HG03060 (cell line): ENCODE results near the gene PIGU.
"Not testable (repeated sequence)": the region's sequence is repeated elsewhere in the genome, so short reads cannot be mapped to it uniquely, and the experiment has no call there.

Experiments
- ATAC-seq: cut with Tn5 transposase; IDR thresholded peaks from one replicate; pipeline ENCODE4 v1.9.1; 2021; ENCODE audit warnings: low read depth, moderate number of reproducible peaks; ENCODE audit not compliant: unreplicated experiment

Gene PIGU

GRCh38 chr20:34624629-34625028 lies 52.3 kb downstream of the PIGU start:
- no peak for ATAC-seq

- ATAC-seq = no peak
Measured at GRCh38 chr20:34622821-34623451, 54.0 kb downstream of the PIGU start.

GRCh38 chr20:34621383-34622367 lies 55.2 kb downstream of the PIGU start:
- no peak for ATAC-seq

GRCh38 chr20:34621036-34621343 lies 55.9 kb downstream of the PIGU start:
- no peak for ATAC-seq

- no peak for ATAC-seq
Measured at GRCh38 chr20:34618676-34619075, 58.2 kb downstream of the PIGU start.

GRCh38 chr20:34616913-34617312 lies 60.0 kb downstream of the PIGU start:
- not testable (repeated sequence) for ATAC-seq

- ATAC-seq = no peak
Measured at GRCh38 chr20:34615477-34615876, 61.4 kb downstream of the PIGU start.

GRCh38 chr20:34611976-34612375 lies 64.9 kb downstream of the PIGU start:
- not testable (repeated sequence) for ATAC-seq

GRCh38 chr20:34607066-34607465 lies 69.8 kb downstream of the PIGU start:
- no peak for ATAC-seq

- no peak for ATAC-seq
Measured at GRCh38 chr20:34604980-34605788, 71.7 kb downstream of the PIGU start.

- no peak for ATAC-seq
Measured at GRCh38 chr20:34600892-34601653, 75.8 kb downstream of the PIGU start.

- no peak for ATAC-seq
Measured at GRCh38 chr20:34595377-34596184, 81.3 kb downstream of the PIGU start.

- no peak for ATAC-seq
Measured at GRCh38 chr20:34586488-34587163, 90.3 kb downstream of the PIGU start.

- no peak for ATAC-seq
Measured at GRCh38 chr20:34585019-34585418, 91.9 kb downstream of the PIGU start.

GRCh38 chr20:34583544-34583943 lies 93.3 kb downstream of the PIGU start:
- ATAC-seq = no peak

GRCh38 chr20:34582911-34583310 lies 94.0 kb downstream of the PIGU start:
- ATAC-seq = no peak

- ATAC-seq = no peak
Measured at GRCh38 chr20:34582221-34582620, 94.7 kb downstream of the PIGU start.

GRCh38 chr20:34581341-34582184 lies 95.3 kb downstream of the PIGU start:
- no peak for ATAC-seq
